ENCODE measurements around the gene AK1. TPM values are rescaled to one million over a fixed set of nuclear protein-coding genes. Genes with fewer than 3 reads are reported as not detected.

AK1 gene
- total and polyA plus RNA-seq, 2 of the 13 experiments (the other 11 are each of a cell fraction or from before 2014, with no cell fraction given), result 19.1 to 32.8 TPM

DNA sequence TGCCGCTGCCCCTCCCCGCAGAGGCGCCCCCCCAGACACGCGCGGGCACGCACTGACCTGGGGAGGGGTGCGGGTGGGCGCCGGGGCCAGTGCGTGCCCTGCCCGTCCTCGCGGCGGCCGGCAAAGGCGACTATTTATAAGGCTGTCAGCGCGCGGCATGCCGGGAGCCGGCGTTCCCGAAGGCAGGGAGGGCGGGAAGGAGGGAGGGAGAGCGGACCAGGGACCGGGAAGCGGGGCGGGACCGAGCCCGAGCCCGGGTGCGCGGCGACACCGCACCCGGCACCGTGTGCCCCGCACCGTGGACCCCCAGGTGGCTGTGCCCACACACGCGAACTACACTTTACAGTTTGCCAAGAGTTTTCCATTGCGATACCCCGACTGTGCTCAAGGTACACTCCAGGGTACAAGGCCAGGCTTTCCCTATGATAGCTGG is at the start of gene AK1 (continued):
- TF ChIP-seq, protein P1, sequence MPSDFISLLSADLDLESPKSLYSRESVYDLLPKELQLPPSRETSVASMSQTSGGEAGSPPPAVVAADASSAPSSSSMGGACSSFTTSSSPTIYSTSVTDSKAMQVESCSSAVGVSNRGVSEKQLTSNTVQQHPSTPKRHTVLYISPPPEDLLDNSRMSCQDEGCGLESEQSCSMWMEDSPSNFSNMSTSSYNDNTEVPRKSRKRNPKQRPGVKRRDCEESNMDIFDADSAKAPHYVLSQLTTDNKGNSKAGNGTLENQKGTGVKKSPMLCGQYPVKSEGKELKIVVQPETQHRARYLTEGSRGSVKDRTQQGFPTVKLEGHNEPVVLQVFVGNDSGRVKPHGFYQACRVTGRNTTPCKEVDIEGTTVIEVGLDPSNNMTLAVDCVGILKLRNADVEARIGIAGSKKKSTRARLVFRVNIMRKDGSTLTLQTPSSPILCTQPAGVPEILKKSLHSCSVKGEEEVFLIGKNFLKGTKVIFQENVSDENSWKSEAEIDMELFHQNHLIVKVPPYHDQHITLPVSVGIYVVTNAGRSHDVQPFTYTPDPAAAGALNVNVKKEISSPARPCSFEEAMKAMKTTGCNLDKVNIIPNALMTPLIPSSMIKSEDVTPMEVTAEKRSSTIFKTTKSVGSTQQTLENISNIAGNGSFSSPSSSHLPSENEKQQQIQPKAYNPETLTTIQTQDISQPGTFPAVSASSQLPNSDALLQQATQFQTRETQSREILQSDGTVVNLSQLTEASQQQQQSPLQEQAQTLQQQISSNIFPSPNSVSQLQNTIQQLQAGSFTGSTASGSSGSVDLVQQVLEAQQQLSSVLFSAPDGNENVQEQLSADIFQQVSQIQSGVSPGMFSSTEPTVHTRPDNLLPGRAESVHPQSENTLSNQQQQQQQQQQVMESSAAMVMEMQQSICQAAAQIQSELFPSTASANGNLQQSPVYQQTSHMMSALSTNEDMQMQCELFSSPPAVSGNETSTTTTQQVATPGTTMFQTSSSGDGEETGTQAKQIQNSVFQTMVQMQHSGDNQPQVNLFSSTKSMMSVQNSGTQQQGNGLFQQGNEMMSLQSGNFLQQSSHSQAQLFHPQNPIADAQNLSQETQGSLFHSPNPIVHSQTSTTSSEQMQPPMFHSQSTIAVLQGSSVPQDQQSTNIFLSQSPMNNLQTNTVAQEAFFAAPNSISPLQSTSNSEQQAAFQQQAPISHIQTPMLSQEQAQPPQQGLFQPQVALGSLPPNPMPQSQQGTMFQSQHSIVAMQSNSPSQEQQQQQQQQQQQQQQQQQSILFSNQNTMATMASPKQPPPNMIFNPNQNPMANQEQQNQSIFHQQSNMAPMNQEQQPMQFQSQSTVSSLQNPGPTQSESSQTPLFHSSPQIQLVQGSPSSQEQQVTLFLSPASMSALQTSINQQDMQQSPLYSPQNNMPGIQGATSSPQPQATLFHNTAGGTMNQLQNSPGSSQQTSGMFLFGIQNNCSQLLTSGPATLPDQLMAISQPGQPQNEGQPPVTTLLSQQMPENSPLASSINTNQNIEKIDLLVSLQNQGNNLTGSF (CRISPR knock-in tag; IDR thresholded peaks at IDR 0.05), result no peak
- no peak for TF ChIP-seq ZNF205 (CRISPR knock-in tag; IDR thresholded peaks at IDR 0.05)
- no peak for TF ChIP-seq NCOA1 (CRISPR knock-in tag; IDR thresholded peaks at IDR 0.05)
- no peak for TF ChIP-seq FOXA3 (CRISPR knock-in tag; IDR thresholded peaks at IDR 0.05)
- TF ChIP-seq MEIS2 (CRISPR knock-in tag; IDR thresholded peaks at IDR 0.05), result peak; percentile 57; the same call in 1 of the 2 replicates
- TF ChIP-seq ZBTB43 (CRISPR knock-in tag; conservative IDR thresholded peaks at IDR 0.05), result no peak
- no peak for TF ChIP-seq ZNF749 (CRISPR knock-in tag; IDR thresholded peaks at IDR 0.05; ENCODE audit: borderline replicate concordance)
- no peak for TF ChIP-seq ZFYVE20 (CRISPR knock-in tag; IDR thresholded peaks at IDR 0.05; ENCODE audit: borderline replicate concordance, low read depth)
- TF ChIP-seq ZNF839 (CRISPR knock-in tag; IDR thresholded peaks at IDR 0.05; ENCODE audit: borderline replicate concordance), result no peak
- TF ChIP-seq SMAD1 (CRISPR knock-in tag; IDR thresholded peaks at IDR 0.05; ENCODE audit: borderline replicate concordance, low read depth), result 0 out of 2 replicates have a peak, but pooled peaks have one; percentile 25
- TF ChIP-seq SIN3B (IDR thresholded peaks at IDR 0.05; ENCODE audit: low read length), result no peak
- TF ChIP-seq HNRNPL (IDR thresholded peaks at IDR 0.05; ENCODE audit: low read depth, low read length), result no peak
- no peak for TF ChIP-seq FIP1L1 (IDR thresholded peaks at IDR 0.05; ENCODE audit: borderline replicate concordance, insufficient read depth, low read depth, low read length)
- no peak for TF ChIP-seq ZNF607 (CRISPR knock-in tag; IDR thresholded peaks at IDR 0.05; ENCODE audit: borderline replicate concordance)
- TF ChIP-seq TBL1XR1 (IDR thresholded peaks at IDR 0.05; ENCODE audit: borderline replicate concordance, low read length, partially characterized antibody), result no peak
- TF ChIP-seq NFYB (CRISPR knock-in tag; IDR thresholded peaks at IDR 0.05), result no peak
- TF ChIP-seq PCBP2 (optimal IDR thresholded peaks at IDR 0.05; ENCODE audit: low read depth, low read length, poor library complexity, severe bottlenecking), result no peak
- no peak for TF ChIP-seq CHCHD3 (CRISPR knock-in tag; IDR thresholded peaks at IDR 0.05)
- no peak for TF ChIP-seq RORA (CRISPR knock-in tag; IDR thresholded peaks at IDR 0.05)
- TF ChIP-seq KAT7 (CRISPR knock-in tag; IDR thresholded peaks at IDR 0.05; ENCODE audit: borderline replicate concordance), result no peak
- no peak for TF ChIP-seq ZNF562 (CRISPR knock-in tag; IDR thresholded peaks at IDR 0.05; ENCODE audit: borderline replicate concordance)
- TF ChIP-seq KAT8 (CRISPR knock-in tag; IDR thresholded peaks at IDR 0.05), result no peak
- TF ChIP-seq ZNF691 (CRISPR knock-in tag; IDR thresholded peaks at IDR 0.05; ENCODE audit: borderline replicate concordance, low read depth), result peak; percentile 35; the same call in 1 of the 2 replicates
- TF ChIP-seq MAFF (IDR thresholded peaks at IDR 0.05; ENCODE audit: low read depth, low read length), result no peak
- no peak for TF ChIP-seq ZNF619 (CRISPR knock-in tag; IDR thresholded peaks at IDR 0.05)
- TF ChIP-seq AHR (CRISPR knock-in tag; IDR thresholded peaks at IDR 0.05), result no peak

Measured in HepG2 (cell line).